Ovary (tissue), 9 donors: ENCODE measurements around the gene PGAP3. TPM values are rescaled to one million over a fixed set of nuclear protein-coding genes. Genes with fewer than 3 reads are reported as not detected.

ENCODE experiments used
- DNase-seq, 5 donors: peaks; one replicate each; pipeline ENCODE4 v3.0.0-alpha.2; 2019 to 2020
- H3K27ac ChIP-seq, 2 donors: fragments of 200-600 bp; one replicate each; pipeline versions ENCODE4 v1.5.1 to v1.8.0; 2019 to 2022
- H3K27me3 ChIP-seq: fragments of 200-600 bp; one replicate; pipeline ENCODE4 v1.8.0; 2022
- H3K36me3 ChIP-seq: fragments of 200-600 bp; sonication (generic); one replicate; pipeline ENCODE4 v1.5.1; 2019
- H3K4me1 ChIP-seq: one replicate; pipeline ENCODE4 v1.8.1; 2013; ENCODE audit warnings: mild to moderate bottlenecking, moderate library complexity; ENCODE audit not compliant: insufficient read depth
- H3K4me3 ChIP-seq: fragments of 200-600 bp; sonication (generic); one replicate; pipeline ENCODE4 v1.5.1; 2017
- H3K9me3 ChIP-seq, 2 donors: fragments of 200-600 bp in 1 of 2; sonication (generic) in 1 of 2; one replicate each; pipeline versions ENCODE4 v1.5.1 to v1.8.1; 2013 to 2019; ENCODE audit warnings: mild to moderate bottlenecking in 1 of 2, moderate library complexity in 1 of 2
- EP300 ChIP-seq: sonication (generic); formaldehyde crosslinking; IDR thresholded peaks from one replicate; pipeline ENCODE4 v1.6.1; 2017; ENCODE audit warnings: antibody characterized with exemption
- POLR2A ChIP-seq: fragments of 450-650 bp; IDR thresholded peaks from one replicate; pipeline ENCODE4 v1.6.1; 2017; ENCODE audit warnings: antibody characterized with exemption, mild to moderate bottlenecking, moderate library complexity
- WGBS, 3 donors: extraction: QIAGEN DNeasy Blood & Tissue Kit in 1 of 3; methylation state at CpG; one replicate each; pipeline versions ENCODE4 v1.1.5 to v1.1.7; 2013 to 2017; 5-methylcytosine and 5-hydroxymethylcytosine counted together
- intact Hi-C, 4 donors: fragments of 100-400 bp; cut with DNase I; formaldehyde crosslinking; loops; one replicate each; pipeline versions ENCODE4 v1.11.0 to v1.15.1; 2022 to 2023
- polyA plus RNA-seq, 2 donors: library from polyadenylated mRNA; stranded (reverse); fragments of 200-250 nt in 1 of 2; fragments of 350-450 nt in 1 of 2; fragmentation: Illumina TruSeq in 1 of 2; extraction: RNeasy Lipid Tissue Mini Kit (QIAGEN cat#74804) in 1 of 2; gene quantifications; one replicate each; pipeline ENCODE4 v1.2.3, GENCODE V29; 2013 to 2014
- total RNA-seq, 7 donors: library from RNA; depleted of rRNA in 2 of 7; stranded (reverse); fragments of >200 nt in 2 of 7; fragmentation: NEBNext Ultra II Directional in 3 of 7; extraction: Animal tissue kit (Norgen Biotek cat#: 25700) in 3 of 7; gene quantifications; one replicate each; pipeline versions ENCODE4 v1.1.0 to v1.2.4, GENCODE V29; 2016 to 2023
- TF ChIP-seq, protein P1 (sequence below), 3 donors: fragments of 450-650 bp in 2 of 3; fragments of 200-600 bp in 1 of 3; IDR thresholded peaks; one replicate each; pipeline versions ENCODE4 v1.5.1 to v1.8.0; 2016 to 2022; ENCODE audit warnings: antibody characterized with exemption in 3 of 3, mild to moderate bottlenecking in 1 of 3
- donor health status: DM: no; HTN: no; CAD: no; lungs with moderate emphysema.
- donor health status: DM: no; HTN: no; CAD: no.
- donor health status: Bipolar disorder and iron deficiency.
- donor health status: DM: yes; HTN: yes; CAD: no.
- donor health status: DM: no; HTN: no; CAD: no.
- donor health status: DM: yes; HTN: yes; CAD: no.

The PGAP3 gene
- total and polyA plus RNA-seq, 9 donors = 7.9 to 31.3 (median 19.6) TPM

GRCh38 chr17:39665642-39666224 lies 22.1 kb downstream of the PGAP3 start:
- H3K27me3 ChIP-seq = no peaks in the 10 kb centered on the region
- no peaks in the 10 kb centered on the region for H3K9me3 ChIP-seq
- no peak overlapping the region for H3K4me3 ChIP-seq
- TF ChIP-seq EP300 = no peak
- no peak for TF ChIP-seq POLR2A
- TF ChIP-seq, protein P1, sequence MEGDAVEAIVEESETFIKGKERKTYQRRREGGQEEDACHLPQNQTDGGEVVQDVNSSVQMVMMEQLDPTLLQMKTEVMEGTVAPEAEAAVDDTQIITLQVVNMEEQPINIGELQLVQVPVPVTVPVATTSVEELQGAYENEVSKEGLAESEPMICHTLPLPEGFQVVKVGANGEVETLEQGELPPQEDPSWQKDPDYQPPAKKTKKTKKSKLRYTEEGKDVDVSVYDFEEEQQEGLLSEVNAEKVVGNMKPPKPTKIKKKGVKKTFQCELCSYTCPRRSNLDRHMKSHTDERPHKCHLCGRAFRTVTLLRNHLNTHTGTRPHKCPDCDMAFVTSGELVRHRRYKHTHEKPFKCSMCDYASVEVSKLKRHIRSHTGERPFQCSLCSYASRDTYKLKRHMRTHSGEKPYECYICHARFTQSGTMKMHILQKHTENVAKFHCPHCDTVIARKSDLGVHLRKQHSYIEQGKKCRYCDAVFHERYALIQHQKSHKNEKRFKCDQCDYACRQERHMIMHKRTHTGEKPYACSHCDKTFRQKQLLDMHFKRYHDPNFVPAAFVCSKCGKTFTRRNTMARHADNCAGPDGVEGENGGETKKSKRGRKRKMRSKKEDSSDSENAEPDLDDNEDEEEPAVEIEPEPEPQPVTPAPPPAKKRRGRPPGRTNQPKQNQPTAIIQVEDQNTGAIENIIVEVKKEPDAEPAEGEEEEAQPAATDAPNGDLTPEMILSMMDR (IDR thresholded peaks at IDR 0.05) = no peak
- H3K4me1 ChIP-seq = peaks cover 4% of the 10 kb centered on the region
- intact Hi-C loops = loop anchor here in 1 of 4 donors (5.0 kb wide), 1 partner anchor 43 kb away; no protein-coding TSS in a partner anchor
- no peaks in the 10 kb centered on the region for H3K36me3 ChIP-seq
- no peak for DNase-seq
- WGBS, 3 donors = 43 to 74% (median 52%) methylated on average over 3 to 17 of the region's 17 CpGs
- H3K27ac ChIP-seq = no peak overlapping the region

GRCh38 chr17:39664581-39665561 lies 23.0 kb downstream of the PGAP3 start, which contains the start of gene TCAP:
Gene TCAP, plus strand, starts transcription at chr17:39665349. Its CDS starts 11 bp downstream, at chr17:39665360.
- intact Hi-C loops = loop anchor here in 1 of 4 donors (5.0 kb wide), 1 partner anchor 43 kb away; no protein-coding TSS in a partner anchor
- Histone ChIP-seq H3K9me3 (no peaks in the 10 kb centered on the region), H3K27me3 (no peaks in the 10 kb centered on the region), H3K27ac (no peak within 1 kb of the TSS), H3K4me3 (no peak within 1 kb of the TSS), H3K36me3 (no peaks in the 10 kb centered on the region), H3K4me1 (peaks cover 4% of the 10 kb centered on the region)
- 22 to 32% (median 31%) methylated on average over 14 to 15 of the region's 15 CpGs for WGBS, 3 donors
- no peak for DNase-seq
- TF ChIP-seq, protein P1 (IDR thresholded peaks at IDR 0.05) = no peak
- TF ChIP-seq EP300 = no peak
- no peak for TF ChIP-seq POLR2A

DNA sequence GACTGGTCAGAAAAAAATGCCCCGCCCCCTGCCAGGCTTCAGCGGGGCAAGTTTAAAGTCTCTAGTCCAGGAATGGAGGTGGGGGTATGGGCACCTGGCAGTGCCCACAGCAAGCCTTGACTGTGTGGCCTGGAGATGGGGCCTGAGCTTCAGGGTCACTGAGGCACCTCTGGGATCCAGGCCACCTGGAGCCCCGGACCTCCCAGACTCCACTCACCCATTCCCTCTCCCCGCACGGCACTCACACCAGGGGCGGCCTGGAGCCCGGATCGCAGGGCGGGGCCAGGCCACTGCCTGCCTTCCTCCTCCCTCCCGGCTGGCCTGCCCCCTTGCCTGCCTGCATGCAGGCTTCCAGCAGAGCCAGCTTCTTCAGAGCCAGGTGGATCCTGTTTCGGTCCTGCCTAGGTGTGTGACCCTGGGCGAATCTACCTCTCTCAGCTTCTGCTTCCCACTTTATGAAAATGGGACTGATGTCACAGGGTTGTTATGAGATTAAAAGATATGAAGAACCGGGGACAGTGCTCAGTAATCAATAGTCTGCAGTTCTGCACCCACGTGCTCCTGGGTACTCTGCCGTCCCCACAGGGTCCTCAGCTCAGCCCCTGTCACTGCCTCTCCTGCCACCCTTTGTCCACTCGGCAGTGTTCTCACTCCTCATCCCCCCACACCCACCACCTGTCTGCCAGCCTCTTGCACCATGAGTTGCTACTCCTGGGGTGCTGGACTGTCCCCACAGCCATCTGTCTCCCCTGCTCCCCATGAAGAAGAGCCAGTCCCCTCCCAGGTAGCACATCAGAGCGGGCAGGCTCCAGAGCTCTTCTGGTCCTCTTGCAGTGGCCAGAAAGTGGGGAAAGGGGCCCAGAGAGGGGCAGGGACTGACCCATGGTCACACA lies 23.9 kb downstream of the PGAP3 start:
- whole genome bisulfite sequencing, 3 donors = 48 to 55% (median 53%) methylated on average over 17 of the region's 17 CpGs
- Histone ChIP-seq H3K27ac (no peak overlapping the region), H3K4me1 (peaks cover 7% of the 10 kb centered on the region)

More for the DNA sequence above, 23.9 kb downstream of the PGAP3 start:
- intact Hi-C loops = no loop called here
- no peaks in the 10 kb centered on the region for H3K9me3 ChIP-seq
- TF ChIP-seq, protein P1 (IDR thresholded peaks at IDR 0.05) = no peak
- TF ChIP-seq POLR2A (no peak), EP300 (no peak)
- no peaks in the 10 kb centered on the region for H3K36me3 ChIP-seq
- no peak for DNase-seq
- H3K4me3 ChIP-seq = no peak overlapping the region
- H3K27me3 ChIP-seq = no peaks in the 10 kb centered on the region
